ENCODE results near the gene HIPK4.
"Not testable (repeated sequence)": the region's sequence is repeated elsewhere in the genome, so short reads cannot be mapped to it uniquely, and the experiment has no call there.

Gene HIPK4

DNA sequence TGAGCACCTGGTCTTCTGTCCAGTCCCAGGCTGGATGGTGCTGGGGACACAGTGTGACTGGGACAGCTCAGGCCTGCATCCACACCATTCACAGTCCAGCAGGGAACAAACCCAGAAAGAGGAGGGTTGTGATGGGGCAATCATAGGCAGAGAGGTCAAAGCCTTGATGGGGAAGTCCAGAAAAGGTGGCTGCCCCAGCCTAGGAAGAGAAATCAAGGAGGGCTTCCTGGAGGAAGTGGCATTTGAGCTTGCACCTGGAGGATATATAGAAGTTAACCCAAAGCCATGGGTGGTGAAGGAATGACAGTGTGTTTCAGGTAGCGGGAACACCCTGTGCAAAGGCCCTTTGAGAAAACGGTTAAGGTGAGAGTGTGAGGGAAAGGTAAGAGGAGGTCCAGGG lies 25.8 kb upstream of the HIPK4 start:
- DNase-seq, result no peak

DNA sequence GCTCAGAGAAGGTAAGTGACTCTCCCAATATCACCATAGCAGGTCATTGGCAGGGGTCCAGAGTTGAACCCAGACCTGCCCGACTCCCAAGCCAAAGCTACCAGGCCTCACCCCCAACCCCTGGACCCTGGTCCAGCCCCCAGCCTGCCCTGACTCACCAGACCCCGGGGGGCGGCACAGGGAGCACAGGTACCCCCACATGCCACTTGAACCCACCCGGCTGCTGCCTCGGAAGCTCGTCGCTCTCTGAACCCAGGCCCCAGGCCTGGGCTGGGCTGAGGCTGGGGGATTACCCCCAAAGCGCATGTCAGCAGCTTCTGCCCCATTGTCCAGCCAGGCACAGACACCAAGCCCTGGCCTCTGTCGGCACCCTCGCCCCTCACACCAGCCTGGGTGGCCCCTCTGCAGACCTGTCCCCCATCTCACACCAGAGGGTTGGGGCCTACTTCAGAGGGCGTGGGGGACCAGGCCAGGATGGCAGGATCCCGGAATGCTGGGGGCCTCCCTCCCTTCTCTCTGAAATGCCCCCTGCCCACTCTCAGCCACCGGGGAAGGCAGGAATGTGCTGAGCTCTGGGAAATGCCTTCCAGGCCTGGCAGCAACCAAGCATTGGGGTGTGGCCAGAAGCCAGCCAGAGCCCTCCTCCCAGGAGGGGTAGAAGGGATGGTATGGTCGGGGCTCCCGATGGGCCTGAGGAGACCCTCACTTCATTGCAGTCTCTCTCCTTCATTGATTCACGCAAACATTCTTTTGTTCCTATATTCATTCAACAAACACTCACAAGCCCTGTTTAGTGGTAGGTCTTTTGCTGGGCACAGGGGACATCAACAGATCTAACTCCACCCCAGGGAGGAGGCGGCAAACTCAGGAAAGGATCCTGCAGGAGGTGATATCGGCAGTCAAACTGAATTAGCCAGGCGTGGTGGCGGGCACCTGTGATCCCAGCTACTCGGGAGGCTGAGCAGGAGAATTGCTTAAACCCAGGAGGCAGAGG lies 24.9 kb upstream of the HIPK4 start:
- DNase-seq, result no peak

DNA sequence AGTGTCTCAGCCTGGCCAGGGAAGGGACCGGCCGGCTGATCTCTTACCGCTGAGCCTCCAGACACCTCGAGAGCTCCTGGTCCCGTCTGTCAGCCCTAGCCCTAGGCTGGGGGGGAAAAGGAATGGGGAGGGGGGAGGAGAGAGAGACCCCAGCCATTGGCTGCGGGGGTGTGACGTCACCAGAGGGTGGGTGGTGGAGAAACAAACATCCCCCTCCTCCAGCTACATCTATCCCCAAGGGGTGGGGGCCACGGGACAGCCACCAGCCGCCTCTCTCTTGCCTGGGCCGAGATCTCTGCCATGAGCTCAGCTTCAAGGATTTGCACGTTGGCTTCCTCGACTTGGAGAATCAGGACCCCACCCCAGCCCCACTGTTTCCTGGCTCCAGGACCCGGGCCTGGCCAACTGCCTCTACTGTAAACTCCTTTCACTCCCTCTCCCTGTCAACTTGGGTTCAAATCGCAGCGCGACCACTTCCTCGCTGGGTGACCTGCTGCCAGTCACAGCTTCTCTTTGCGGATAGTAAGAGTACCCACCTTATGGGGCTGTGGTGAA lies 23.4 kb upstream of the HIPK4 start, which contains the start of gene PRX:
PRX (minus strand) TSS at position 88 of the 555 bp plus-strand sequence. CDS start 5,446 bp downstream, outside the sequence.
- DNase-seq, result no peak

DNA sequence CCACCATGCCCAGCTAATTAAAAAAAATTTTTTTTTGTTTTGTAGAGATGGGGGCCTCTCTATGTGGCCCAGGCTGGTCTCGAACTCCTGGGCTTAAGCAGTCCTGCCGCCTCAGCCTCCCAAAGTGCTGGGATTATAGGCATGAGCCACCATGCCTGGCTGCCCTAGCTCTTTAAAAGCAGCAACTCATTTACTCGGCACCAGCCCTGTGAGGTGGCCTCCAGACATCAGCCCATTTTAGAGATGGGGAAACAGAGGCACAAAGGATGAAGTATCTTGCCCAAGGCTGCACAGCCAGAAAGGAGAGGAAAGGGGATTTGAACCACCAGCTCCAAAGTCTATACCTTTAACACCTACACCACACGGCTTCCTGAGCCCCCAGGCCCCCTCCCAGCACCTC lies 22.9 kb upstream of the HIPK4 start:
- no peak for DNase-seq

DNA sequence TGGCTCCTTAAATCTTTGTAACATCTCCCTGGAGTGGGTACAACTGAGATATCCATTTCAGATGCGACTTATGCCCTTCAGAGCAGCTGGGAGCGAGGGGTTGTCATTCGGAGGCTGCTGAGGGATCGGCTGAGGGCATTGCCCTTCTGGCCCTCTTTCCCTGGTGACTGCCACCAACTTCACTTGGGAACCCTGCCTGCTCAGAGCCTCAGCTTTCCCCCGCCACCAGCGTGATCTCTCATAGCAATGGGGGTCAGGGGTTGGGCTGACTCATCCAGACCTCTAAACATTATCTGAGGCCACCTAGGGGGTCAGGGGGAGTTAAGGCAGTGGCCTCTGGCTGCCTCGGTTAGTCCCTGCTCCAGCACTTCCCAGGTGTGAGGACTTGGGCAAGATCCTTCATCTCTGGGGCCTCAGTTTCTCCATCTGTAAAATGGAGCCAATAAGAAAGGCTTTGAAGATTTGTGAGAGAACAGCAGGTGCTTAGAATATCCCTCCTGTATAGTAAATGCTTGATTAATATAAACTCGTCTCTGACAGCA lies 22.0 kb upstream of the HIPK4 start:
- no peak for DNase-seq

DNA sequence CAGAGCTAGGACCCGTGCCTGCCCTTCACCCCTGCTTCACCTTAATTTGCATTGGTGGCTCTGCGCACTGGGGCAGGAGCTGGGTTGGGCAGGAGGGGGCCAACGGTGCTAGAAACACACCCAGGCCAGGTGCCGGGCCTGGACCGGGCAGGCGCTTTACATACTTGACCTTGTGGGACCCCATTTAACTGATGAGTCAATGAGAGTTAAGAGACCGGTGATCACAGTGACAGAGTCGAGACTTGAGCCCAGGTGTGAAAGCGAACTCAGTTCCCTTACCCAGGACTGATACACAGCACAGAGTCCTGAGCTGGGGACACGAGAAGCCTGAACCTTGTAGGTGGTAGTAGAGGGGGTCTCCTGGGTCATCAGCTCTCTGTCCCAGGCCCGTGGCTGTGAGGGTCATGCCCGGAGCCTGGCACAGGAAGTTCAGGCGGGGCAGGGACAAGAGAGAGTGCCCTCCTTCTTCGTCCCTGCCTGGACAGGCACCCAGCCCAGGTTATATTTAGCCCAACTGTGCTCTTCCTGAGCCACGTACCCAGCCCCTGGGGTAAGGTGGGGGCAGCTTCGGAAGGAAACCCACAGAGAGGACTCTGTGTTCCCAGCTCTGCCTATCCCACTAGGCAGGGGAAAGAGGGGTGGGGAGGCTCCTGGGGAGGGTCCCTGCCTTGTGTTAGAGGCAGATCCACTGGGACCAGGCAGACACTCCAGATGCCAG lies 21.3 kb upstream of the HIPK4 start:
- DNase-seq, result no peak

DNA sequence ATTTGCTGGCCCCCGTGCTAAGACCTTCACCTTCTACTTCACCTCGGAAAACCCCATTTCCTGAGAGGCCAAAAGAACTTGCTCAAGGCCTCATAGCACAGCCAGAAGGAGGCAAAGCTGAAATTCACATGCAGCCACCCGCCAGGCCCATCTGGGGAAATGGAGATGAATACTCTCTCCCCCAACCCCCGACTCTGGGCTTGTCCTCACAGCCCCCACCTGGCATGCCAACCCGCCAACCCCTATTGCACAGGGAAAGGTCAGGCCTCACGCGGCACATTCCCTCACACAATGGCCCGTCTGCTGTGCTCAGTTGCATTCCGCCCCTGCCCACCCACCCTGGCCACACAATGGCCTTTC lies 20.0 kb upstream of the HIPK4 start:
- DNase-seq, result no peak

DNA sequence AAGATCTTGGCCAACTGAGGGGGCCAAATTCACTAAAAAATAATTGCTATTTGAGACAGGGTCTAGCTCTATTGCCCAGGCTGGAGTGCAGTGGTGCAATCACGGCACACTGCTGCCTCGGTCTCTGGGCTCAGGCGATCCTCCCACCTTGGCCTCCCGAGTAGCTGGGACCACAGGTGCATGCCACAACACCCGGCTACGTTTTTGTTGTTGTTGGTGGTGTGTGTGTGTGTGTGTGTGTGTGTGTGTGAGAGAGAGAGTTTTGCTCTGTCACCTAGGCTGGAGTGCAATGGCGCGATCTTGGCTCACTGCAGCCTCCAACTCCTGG lies 18.6 kb upstream of the HIPK4 start:
- not testable (repeated sequence) for DNase-seq

DNA sequence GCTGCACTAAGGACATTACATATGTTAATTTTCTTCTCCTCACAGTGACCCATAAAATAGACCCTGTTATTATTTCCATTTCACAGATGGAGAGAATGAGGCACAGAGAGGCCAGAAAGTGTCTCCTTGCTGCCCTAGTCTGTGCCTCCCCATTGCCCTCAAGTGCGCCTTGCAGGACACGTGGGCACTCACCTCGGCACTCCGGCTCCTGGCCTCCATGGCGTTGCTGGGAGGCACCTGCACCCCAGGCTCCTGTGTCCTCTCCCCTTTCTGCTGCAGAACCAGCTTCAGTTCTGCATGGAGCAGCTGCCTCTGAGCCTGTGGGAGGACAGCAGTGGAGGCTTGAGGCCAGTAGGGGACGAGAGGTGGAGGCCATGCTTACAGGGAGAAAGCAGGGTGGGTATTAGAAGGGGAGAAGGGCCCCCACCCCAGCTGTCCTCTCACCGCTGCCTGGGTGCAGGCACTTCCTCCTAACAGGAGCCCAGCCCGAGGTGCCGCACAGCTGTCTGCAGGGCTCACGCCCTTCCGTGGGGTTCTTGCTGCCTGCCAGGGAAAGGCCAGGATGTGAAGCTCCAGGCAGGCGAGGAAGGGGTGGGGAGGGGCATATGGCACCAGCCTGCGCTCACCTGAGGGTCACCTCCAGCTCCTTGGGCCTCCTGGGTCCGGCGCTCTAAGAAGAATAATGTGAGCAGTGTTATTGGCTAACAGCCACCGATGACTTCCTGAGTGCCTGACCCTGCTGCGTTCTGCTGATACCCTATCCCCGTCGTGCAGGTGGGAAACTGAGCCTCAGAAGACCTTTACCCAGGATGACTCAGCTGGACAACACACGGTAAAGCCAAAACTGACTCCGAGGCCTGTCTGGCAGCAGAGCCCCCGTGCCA lies 18.0 kb upstream of the HIPK4 start:
- DNase-seq, result no peak

DNA sequence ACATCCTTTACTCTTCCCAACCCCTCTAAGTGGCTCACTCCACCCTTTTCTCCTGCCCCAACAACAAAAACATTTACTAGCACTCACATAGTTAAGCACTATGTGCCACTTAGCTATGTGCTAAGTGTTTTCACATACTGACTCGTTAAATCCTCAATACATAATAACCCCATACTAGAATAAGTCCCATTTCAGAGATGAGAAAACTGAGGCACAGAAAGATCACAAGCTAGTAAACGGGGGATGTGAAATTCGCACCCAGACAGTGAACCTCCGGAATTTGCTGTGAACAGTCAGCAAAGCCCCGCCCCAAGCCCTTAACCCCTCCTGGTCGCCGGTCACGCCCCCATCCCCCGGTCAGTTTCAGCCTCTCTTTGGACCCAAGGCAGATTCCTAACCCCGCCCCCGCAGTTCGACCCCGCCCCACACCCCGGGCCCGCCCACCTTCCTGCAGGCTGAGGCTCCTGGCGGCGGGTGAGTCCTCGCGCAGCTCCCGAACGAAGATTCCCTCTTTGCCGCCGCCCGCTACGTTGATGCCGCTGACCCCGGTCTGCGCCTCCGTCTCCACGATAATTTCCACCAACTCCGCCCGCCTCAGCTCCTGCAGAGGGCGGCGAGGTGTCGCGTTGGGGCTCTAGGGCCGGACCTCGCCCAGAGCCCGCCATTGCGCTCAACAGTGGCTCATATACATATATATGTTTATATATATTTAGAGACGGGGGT lies 13.4 kb upstream of the HIPK4 start:
- DNase-seq, result peak; percentile 86

DNA sequence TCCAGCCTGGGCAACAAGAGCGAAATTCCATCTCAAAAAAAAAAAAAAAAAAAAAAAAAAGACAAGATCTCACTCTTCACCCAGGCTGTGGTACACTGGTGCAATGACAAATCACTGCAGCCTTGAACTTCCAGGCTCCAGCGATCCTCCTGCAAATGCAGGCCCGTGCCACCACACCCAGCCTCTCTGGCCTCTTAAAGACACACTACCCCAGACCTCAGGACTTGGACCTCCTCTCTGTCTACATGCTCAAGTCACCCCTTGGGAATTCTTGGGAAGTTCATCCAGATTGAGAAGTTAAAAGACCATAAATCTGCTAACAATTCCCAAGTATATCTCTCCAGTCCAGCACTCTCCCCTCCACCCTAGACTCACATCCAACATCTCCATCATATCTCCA lies 10.6 kb upstream of the HIPK4 start:
- peak; percentile 13 for DNase-seq

DNA sequence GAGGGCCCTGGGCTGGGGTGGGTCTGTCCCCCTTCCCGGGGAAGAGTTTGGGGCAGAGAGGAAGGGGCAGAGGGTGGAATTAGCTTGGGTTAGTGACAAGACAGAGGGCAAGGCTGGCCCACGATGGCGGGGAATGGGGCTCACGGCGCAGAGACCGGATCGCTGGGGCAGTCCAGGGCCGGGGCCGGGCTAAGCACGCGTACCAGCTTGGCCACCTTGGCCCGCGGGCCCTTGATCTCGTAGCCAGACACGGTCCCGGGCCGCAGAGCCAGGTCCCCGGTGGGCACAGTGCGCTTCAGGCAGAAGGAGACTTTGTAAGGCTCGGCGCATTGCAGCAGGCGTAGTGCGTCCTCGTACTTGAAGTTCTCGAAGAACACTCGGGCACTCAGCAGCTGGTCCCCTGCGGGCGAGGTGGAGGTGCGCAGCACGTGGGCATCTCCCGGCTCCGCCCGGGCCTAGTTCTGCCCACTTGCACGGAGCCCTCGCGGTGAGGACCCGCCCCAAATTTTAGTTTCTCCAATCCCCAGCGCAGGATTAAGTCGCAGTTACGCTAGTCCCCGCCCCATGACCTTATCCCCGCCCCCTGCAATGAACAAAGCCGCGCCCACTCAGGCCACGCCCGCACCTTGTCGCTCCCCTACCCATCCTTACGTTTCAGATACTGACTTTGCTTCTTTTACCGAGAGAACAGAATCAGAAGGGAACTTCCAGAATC lies 8.6 kb upstream of the HIPK4 start:
- DNase-seq, result peak; percentile 27

DNA sequence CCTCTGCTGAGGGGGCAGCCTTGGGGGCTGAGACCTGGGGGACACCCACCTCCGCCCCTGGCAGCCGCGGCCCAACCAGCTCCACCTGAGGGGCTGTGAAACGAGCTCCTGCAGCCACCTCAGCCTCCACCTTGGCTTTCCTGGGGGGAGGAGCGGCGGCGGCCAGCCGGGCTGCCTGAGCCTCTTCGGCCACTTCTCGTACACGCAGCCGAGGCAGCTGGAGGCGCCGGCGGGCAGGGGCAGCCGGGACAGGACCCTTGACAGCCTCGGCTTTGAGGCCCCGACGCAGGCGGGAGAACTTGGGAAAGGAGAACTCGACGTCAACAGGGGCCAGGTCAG lies 7.6 kb upstream of the HIPK4 start:
- no peak for DNase-seq

DNA sequence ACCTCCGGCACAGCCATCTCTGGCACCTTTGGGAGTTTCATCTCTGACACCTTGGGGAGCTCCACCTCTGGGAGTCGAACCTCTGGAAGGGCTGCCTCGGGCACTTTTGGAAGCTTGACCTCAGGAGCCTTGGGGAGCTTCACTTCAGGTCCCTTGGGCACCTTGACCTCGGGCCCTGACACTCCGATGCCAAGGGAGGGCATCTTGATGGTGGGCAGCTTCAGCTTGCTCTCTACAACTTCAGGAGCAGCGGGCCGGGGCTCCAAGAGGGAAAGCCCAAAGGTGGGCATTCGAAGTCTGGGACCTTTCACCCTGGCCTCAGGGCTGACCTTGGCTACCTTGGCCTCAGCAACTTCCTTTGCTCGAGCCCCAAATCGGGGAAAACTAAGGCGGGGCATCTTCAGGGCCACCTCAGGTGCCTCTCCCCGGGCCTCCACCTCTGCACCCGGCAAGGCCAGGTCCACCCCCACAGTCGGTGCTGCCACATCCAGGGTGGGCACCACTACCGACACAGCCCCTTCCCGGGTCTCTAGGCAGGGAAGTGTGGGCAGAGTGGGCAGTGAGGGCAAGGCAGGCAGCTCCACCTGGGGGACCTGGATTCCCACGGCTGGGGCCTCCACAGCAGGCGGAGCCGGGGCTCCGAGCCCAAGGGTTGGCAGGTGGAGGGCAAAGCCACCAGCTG lies 7.0 kb upstream of the HIPK4 start:
- no peak for DNase-seq

DNA sequence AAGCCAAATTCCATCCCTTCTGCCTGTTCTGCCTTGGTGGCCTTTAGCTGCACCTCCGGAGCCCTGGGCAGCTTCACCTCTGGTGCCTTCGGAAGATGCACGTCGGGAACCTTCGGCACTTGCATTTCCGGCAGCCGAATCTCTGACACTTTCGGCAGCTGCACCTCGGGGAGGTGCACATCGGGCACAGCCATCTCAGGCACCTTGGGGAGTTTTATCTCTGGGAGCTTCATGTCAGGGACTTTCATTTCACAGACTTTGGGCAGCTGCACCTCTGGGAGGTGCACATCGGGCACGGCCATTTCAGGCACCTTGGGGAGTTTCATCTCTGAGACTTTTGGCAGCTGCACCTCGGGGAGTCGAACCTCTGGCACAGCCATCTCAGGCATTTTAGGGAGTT lies 6.0 kb upstream of the HIPK4 start:
- no peak for DNase-seq

DNA sequence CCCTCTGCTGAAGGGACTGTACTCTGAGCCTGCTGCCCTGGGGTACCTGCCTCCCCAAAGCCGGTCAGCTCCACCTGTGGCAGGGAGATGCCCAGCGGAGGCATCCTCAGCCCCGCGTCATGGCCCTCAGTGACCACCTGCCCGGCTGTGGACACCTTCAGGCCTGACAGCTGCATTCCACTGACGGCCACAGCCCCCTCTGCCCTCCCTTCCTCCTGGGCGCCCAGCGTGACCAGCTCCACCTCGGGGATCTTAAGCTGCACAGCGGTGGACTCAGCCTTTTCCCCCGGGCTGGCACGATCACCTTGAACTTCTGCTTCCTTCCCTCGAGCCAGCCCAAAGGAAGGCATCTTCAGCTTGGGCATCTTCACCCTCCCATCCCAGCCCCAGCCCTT lies 4.8 kb upstream of the HIPK4 start:
- DNase-seq, result no peak

DNA sequence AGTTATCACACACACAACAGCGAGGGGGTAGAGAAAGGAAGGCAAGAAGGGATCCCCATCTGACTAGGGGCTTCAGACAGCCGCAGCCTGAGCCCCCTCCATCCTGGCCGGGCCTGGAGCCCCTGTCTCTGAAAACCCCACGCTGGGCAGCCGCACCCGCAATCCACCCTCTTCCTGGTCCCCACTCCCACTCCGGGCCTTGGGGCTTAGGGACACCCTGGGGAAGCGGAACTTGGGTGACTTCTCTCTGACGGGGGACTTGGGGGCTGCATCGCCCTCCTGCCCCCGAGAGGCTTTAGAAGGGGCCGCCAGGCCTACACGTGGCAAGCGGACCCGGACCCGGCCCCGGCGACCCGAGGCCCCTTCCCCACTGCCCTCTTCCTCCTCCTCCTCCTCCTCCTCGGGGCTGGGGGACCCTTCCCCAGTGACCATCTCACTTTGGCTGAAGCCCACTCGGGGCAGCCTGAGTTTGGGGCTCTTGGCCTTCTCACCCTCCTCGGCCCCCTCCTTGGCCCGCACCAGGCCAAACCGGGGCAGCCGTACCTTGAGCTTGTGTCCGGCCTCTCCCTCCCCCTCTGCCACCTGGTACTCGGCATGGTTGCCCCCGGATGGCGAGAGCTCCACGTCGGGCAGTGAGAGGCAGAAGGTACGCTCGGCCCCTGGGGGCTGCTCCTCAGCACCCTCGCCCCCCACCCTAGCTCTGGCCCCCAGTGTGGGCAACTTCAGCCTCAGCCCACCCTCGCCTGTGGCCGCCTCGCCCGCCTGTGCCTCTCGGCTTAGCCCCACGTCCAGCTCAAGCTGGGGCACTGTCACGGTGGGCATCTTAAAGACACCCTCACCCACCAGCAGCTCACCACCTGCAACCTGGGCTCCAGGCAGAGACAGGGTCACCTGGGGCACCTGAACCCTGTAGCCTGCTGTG lies 4.2 kb upstream of the HIPK4 start:
- DNase-seq, result no peak

DNA sequence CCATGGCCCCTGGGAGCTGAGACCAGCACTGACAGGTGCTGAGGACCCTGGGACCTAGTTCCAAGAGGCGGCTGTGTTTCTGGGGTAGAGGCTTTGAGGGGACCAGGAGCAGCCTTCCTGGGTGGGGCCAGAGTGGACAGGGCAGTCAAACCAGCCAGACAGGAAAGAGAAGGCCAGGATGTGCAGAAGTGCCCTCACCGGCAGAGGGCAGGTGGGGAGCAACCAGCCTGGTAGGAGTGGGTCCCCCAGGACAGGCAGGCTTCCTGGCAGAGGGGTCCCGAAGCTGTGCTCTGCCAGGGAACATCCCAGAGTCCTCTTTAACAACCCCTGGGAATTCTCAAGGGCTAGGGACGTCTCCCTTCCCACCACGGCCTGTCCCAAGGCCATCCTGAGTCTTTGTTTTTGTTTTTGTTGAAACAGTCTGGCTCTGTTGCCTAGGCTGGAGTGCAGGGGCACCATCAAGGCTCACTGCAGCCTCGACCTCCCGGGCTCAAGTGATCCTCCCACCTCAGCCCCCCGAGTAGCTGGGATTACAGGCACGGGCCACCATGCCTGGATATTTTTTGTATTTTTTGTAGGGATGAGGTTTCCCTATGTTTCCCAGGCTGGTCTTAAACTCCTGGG lies 3.0 kb upstream of the HIPK4 start:
- no peak for DNase-seq

DNA sequence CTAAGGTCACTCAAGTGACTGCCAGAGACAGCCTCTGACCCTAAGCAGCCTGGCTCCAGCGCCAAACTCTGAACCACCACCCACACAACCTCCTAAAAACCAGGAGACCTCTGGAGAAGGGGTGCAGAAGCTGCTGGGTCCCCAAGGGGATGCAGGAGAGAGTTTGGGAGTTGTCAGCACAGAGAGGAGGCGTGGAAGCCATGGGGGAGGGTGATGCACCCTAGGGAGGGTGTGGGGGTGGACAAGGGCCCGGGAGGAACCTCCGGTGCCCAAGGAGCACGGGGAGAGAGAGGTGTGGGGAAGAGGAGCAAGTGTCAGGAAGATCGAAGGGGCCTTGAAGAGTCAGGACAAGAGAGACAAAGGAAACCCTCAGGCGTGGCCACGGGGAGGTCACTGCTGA lies 2.1 kb upstream of the HIPK4 start:
- DNase-seq, result no peak

Data from fibroblast of upper back skin (primary cell).